Retina (tissue), 1 donor: Measurements from ENCODE around the gene WIPI1.
"Not testable (repeated sequence)": the region's sequence is repeated elsewhere in the genome, so short reads cannot be mapped to it uniquely, and the experiment has no call there.

ENCODE experiments used
- DNase-seq: peaks from one replicate; pipeline ENCODE4 v3.0.0-alpha.2; 2016

WIPI1 gene

GRCh38 chr17:68413597-68414560 lies 43.4 kb downstream of the WIPI1 start:
- peak; percentile 38 for DNase-seq

- not testable (repeated sequence) for DNase-seq
Observed at GRCh38 chr17:68407656-68408055, 49.6 kb downstream of the WIPI1 start.

GRCh38 chr17:68403837-68404236 lies 53.5 kb downstream of the WIPI1 start:
- DNase-seq: not testable (repeated sequence)

GRCh38 chr17:68403122-68403521 lies 54.2 kb downstream of the WIPI1 start:
- no peak for DNase-seq

GRCh38 chr17:68401288-68401687 lies 56.0 kb downstream of the WIPI1 start:
- DNase-seq: no peak

- no peak for DNase-seq
Observed at GRCh38 chr17:68400404-68400735, 56.9 kb downstream of the WIPI1 start.

GRCh38 chr17:68399638-68400403 lies 57.5 kb downstream of the WIPI1 start:
- DNase-seq: no peak

- DNase-seq: peak; percentile 71
Observed at GRCh38 chr17:68398691-68399637, 58.3 kb downstream of the WIPI1 start.

- DNase-seq: no peak
Observed at GRCh38 chr17:68397108-68397536, 60.2 kb downstream of the WIPI1 start.

- DNase-seq: no peak
Observed at GRCh38 chr17:68396226-68397107, 60.8 kb downstream of the WIPI1 start.

- no peak for DNase-seq
Observed at GRCh38 chr17:68394608-68395331, 62.5 kb downstream of the WIPI1 start.

- DNase-seq: no peak
Observed at GRCh38 chr17:68391561-68392268, 65.6 kb downstream of the WIPI1 start.

GRCh38 chr17:68390888-68391545 lies 66.3 kb downstream of the WIPI1 start:
- no peak for DNase-seq

- no peak for DNase-seq
Observed at GRCh38 chr17:68389041-68389440, 68.3 kb downstream of the WIPI1 start.

- DNase-seq: no peak
Observed at GRCh38 chr17:68387435-68388218, 69.7 kb downstream of the WIPI1 start.

GRCh38 chr17:68385490-68386215 lies 71.6 kb downstream of the WIPI1 start:
- no peak for DNase-seq

- no peak for DNase-seq
Observed at GRCh38 chr17:68384941-68385340, 72.4 kb downstream of the WIPI1 start.

GRCh38 chr17:68384471-68384870 lies 72.8 kb downstream of the WIPI1 start:
- no peak for DNase-seq
